MV-4-11 (cell line): ENCODE measurements around the gene PPP2R2D.
"Not testable (repeated sequence)": the region's sequence is repeated elsewhere in the genome, so short reads cannot be mapped to it uniquely, and the experiment has no call there.

Experiments
- DNase-seq: peaks from one replicate; lab custom pipeline; 2025; lab: John Stamatoyannopoulos, UW

PPP2R2D gene

GRCh38 chr10:131977323-131978096 is 76.7 kb downstream of the PPP2R2D start:
- no peak for DNase-seq

GRCh38 chr10:131978366-131978765 is 77.6 kb downstream of the PPP2R2D start:
- no peak for DNase-seq

DNA sequence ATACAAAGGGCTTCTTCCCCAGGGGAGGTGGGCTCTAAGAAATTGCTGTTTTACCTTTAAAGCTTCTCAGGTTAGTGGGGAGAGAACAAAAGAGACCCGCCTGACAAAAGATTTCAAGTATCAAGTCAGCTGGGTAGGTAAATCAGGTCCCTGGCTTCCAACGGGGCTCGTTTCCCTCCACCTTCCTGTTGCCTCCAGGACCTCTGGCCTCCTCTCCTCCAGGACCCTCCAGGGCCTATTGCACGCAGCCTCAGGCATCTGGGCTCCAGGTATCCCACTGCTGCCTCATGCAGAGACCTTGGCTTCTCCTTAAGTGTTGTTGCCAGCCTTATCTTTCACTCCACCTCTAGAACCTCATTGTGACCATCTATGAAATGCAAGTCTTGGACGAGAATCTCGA is 78.0 kb downstream of the PPP2R2D start:
- no peak for DNase-seq

DNA sequence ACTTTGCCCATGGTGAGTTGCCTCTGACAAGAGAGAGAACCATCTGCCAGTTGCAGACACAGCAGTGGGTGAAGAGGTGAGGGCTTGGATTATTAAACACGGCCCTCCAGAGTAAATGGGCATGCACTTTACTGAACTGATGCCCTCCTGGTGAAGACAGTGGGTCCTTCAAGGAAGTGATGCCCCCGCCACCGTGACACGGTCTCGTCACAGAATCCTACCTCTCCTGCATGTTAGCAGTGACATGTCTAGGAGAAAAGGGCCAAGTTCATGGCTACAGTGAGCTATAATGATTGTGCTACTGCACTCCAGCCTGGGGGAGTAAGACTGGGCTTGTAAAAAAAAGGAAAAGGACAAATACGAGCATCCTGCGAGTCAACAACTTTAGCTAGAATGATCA is 78.5 kb downstream of the PPP2R2D start:
- DNase-seq: no peak

DNA sequence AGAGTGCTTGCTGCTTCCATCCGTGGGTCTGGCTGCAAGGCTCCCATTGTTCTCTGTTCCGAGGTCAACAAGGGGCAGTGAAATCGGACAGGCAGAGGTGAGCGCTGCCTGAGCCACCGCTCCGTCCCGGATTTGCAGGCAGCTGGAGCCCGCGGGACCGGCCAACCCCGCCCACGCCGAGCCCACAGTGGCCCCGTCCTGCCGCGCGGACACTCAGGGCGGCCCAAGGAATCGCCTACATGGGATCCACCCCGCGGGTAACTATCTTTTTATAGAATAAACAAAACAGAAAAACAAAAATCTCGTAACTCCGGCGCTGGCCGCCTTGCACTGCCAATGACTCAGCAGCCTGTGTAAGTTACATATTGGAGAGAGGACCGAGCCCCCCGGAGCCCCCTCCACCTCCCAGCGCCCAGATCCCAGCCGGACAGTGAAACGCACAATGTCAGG is 79.0 kb downstream of the PPP2R2D start:
- DNase-seq: no peak

GRCh38 chr10:131980321-131980720 is 79.5 kb downstream of the PPP2R2D start:
- DNase-seq: no peak

- no peak for DNase-seq
Measured at GRCh38 chr10:131980761-131981428, 80.1 kb downstream of the PPP2R2D start.

DNA sequence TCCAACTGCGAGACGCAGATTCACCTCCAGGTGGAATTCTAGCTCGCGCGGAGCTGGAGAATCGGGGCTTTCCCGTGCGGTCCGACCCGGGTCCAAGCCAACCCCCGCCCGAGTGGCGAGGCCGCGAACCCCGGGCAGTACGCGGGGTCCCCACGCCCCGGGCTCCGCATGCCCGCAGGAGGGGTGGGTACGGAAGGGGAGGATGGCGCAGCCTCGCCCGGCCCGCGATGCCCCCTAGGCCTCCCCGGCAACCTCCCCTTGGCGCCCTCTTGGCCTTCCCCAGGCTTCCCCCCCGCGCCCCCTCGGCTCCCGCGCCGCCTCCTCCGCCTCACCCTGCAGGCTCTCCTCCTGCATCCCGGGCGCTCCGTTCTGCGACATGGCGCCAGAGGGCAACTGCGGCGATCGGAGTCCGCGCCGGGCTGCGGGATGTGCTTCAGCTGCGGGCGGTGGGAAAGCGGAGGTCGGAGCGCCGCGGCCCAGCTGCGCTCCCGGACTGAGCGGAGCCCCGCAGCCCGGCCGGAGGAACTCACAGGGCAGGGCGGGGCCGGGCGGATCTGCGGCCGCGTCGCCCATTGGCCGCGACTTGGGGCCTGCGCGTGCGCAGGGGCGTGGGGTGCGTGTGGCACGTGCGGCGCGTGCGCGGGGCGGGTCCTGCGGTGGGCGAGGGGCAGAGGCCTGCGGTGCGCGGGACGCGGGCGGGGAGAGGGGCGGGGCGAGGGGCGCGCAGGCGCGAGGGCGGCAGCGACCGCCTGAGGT is 80.8 kb downstream of the PPP2R2D start, which contains the start of gene BNIP3:
BNIP3 (minus strand) TSS at position 495 of the 756 bp plus-strand sequence; CDS start at position 378, 117 bp downstream.
- peak; percentile 79 for DNase-seq

DNA sequence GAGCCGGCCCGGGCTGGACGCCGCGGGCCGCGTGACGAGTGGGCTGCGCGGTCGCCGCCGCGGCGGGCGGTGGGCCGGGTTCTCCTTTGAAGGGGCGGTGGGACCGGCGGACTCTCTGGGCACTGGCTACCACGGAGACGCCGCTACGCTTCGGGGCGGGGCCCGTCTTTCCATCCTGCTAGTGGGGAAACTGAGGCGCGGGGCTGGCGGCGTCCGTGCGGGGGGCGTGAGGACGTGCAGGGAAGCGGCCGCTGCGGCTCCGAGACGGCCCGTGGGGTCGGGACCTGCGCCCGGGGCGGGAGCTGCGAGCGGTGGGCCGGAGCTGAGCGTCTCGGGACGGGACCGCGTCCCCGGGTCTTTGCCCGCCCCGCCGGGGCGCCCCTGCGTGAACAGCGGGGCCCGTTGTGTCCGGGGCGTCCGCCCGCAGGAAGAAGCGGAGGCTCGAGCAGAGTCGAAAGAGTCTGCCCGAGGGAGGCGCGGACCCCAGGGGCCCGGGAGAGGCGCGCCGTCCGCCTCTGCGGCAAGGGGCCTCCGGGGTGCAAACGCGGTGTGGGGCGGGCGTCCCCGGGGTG is 81.5 kb downstream of the PPP2R2D start:
- DNase-seq: no peak

DNA sequence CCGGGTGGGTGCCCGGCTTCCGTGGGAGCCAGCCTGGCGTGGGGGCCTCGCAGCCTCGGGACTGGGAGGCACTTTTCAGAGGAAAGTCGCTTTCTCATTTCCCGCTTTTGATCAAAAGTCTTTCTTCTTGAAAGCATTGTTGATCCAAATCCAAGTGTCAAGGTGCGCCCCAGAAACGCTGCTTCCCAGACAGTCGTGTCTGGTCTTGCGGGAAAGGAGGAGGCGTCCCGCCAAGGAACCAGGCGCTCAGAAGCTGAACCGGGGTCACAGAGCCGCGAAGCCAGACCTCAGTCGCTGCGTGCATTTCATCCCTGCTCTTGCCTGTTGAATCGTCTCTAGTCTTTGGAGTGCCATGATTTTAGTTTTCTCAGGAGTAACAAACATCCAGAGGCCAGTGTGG is 82.0 kb downstream of the PPP2R2D start:
- no peak for DNase-seq

DNA sequence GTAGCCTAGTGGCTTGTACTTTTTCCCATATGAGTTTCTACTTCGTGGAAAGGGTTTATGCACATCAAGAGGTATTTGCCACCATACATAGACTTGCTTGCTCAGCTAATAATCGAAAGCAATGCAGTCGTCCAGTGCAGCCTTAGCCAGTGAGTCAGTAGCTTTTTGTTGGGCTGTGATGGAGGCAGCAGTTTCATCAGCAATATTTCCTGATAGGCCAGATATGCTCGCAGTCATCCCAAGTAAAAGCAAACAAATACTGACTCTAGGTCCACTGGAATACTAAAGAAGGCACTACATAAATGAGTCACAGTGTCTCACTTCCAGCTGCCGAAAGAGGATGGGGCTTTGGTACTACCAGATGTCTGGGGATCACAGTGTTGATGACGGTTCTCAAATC is 83.0 kb downstream of the PPP2R2D start:
- no peak for DNase-seq

- not testable (repeated sequence) for DNase-seq
Measured at GRCh38 chr10:131986851-131987250, 86.0 kb downstream of the PPP2R2D start.

- DNase-seq: not testable (repeated sequence)
Measured at GRCh38 chr10:131987301-131987700, 86.5 kb downstream of the PPP2R2D start.

DNA sequence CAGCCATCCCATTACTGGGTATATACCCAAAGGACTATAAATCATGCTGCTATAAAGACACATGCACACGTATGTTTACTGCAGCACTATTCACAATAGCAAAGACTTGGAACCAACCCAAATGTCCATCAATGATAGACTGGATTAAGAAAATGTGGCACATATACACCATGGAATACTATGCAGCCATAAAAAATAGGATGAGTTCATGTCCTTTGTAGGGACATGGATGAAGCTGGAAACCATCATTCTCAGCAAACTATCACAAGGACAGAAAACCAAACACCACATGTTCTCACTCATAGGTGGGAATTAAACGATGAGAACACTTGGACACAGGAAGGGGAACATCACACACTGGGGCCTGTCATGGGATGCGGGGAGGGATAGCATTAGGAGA is 87.0 kb downstream of the PPP2R2D start:
- DNase-seq: not testable (repeated sequence)

DNA sequence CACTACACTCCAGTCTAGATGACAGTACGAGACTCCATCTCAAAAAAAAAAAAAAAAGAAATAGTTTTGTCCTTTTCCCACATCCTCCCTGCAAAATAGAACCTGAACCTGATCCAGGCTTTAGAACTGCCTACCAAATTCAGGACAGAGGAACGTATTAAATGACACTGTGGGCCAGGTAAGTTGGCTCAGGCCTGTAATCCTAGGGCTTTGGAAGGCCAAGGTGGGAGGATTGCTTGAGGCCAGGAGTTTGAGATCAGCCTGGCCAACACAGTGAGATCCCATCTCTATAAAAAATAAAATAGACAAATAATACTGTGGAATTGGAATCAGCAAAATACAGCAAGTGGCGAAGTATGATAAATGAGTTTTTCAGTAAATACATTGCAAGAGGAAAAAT is 90.9 kb downstream of the PPP2R2D start:
- no peak for DNase-seq

- DNase-seq: no peak
Measured at GRCh38 chr10:131993275-131993674, 92.5 kb downstream of the PPP2R2D start.

- no peak for DNase-seq
Measured at GRCh38 chr10:131994435-131994834, 93.6 kb downstream of the PPP2R2D start.

GRCh38 chr10:131996466-131997365 is 95.9 kb downstream of the PPP2R2D start:
- DNase-seq: no peak

DNA sequence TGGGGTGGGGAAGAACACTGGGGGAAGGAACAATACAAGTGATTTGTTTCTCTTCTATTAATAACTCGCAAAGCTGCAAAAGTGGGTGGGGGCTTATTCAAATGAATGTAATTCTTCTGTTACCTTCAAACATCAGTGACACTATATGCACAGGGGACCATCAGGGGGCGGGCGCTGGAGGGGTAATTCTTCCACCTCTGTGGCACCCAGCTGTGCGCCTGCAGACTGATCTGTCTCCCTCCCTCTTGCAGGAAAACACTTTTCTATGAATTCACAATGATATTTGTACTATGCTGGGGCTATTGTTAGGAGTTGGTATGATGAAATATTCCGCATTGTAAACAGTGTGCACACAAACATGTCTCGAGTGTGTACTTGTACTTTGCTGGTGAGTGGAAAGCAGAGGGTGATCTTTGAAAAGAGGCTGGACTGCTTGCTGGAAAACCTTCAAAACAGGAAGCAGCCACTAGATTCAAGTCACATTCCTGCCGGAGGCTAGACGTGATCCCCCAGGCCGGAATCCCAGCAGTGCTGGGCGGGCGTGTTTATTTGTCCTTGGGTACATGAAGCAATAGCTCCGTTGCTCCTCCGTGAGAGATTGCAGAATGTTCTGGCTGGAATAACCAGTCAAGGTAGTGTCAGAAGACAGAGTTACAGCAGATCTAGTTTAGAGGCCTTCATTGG is 96.7 kb downstream of the PPP2R2D start:
- DNase-seq: no peak

- DNase-seq: no peak
Measured at GRCh38 chr10:131998050-131998844, 97.4 kb downstream of the PPP2R2D start.
